Measurements from ENCODE around the gene ZMYND8.

The ZMYND8 gene

GRCh38 chr20:47253872-47254271 is 102.6 kb downstream of the ZMYND8 start:
- no peak overlapping the region for H3K4me3 ChIP-seq (ENCODE audit: low read depth, low read length)
- DNase-seq (ENCODE audit: low read depth) = no peak
- no peak for TF ChIP-seq CTCF (conservative IDR thresholded peaks at IDR 0.05; ENCODE audit: low read depth, low read length)

- DNase-seq (ENCODE audit: low read depth) = no peak
- H3K4me3 ChIP-seq (ENCODE audit: low read depth, low read length) = no peak overlapping the region
- TF ChIP-seq CTCF (conservative IDR thresholded peaks at IDR 0.05; ENCODE audit: low read depth, low read length) = no peak
Measured at GRCh38 chr20:47252879-47253307, 103.6 kb downstream of the ZMYND8 start.

- TF ChIP-seq CTCF (conservative IDR thresholded peaks at IDR 0.05; ENCODE audit: low read depth, low read length) = no peak
- DNase-seq (ENCODE audit: low read depth) = no peak
- H3K4me3 ChIP-seq (ENCODE audit: low read depth, low read length) = no peak overlapping the region
Measured at GRCh38 chr20:47251154-47252020, 105.1 kb downstream of the ZMYND8 start.

- DNase-seq (ENCODE audit: low read depth) = no peak
- TF ChIP-seq CTCF (conservative IDR thresholded peaks at IDR 0.05; ENCODE audit: low read depth, low read length) = no peak
Measured at GRCh38 chr20:47250360-47250759, 106.1 kb downstream of the ZMYND8 start.

GRCh38 chr20:47249913-47250312 is 106.6 kb downstream of the ZMYND8 start:
- H3K4me3 ChIP-seq (ENCODE audit: low read depth, low read length) = no peak overlapping the region
- TF ChIP-seq CTCF (conservative IDR thresholded peaks at IDR 0.05; ENCODE audit: low read depth, low read length) = no peak
- DNase-seq (ENCODE audit: low read depth) = no peak

More at GRCh38 chr20:47250360-47250759, 106.1 kb downstream of the ZMYND8 start:
- H3K4me3 ChIP-seq (ENCODE audit: low read depth, low read length) = no peak overlapping the region

- no peak overlapping the region for H3K4me3 ChIP-seq (ENCODE audit: low read depth, low read length)
- no peak for DNase-seq (ENCODE audit: low read depth)
Measured at GRCh38 chr20:47248448-47248966, 108.0 kb downstream of the ZMYND8 start.

More at GRCh38 chr20:47248448-47248966, 108.0 kb downstream of the ZMYND8 start:
- no peak for TF ChIP-seq CTCF (conservative IDR thresholded peaks at IDR 0.05; ENCODE audit: low read depth, low read length)

All from choroid plexus epithelial cell (primary cell).